Activated CD8-positive, alpha-beta memory T cell treated with anti-CD3 and anti-CD28 coated beads for 1 hour (primary cell): ENCODE measurements around the gene SERPINB13.

Experiments
- DNase-seq, 2 donors: peaks; one replicate each; pipeline ENCODE4 v3.0.0-alpha.2; 2020; ENCODE audit warnings: low read depth in 1 of 2; ENCODE audit errors: extremely low read depth in 1 of 2

Gene SERPINB13

DNA sequence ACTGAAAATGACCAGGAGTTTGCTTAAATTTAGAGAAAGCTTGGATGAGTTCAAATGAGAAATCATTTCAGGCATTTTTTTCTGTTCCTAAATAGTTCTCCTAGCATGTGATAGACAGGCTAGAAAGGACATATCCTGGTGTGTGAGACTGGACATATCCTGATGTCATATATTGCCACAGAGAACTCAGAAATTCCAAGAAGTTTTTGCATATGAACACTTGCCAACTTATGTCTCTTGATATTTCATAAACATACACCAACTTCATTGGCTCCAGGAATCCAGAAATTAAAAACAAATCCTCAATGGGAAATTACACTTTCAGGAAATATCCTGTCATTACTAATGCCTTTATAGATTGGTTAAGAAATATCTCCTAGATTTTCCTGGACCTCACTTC, 59.8 kb downstream of the SERPINB13 start:
- DNase-seq: no peak

DNA sequence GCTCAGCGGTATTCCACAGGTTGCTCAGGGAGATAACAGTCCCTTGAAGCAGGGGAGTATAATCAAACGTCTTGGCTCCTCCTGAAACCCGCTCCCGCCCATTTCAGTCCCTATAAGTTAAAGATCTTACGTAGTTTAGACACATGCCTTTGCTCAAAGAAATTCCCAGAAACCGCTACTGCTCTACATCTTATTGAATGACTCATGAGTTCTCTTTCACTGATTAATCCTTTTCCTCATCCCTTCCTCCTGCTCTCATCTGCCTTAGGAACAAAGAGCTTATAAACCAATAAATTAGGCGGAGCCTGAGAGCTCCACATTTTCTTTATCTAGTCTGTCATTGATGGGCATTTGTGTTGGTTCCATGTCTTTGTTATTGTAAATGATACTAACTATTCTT, 61.1 kb downstream of the SERPINB13 start:
- DNase-seq: no peak
